Retina (tissue), 1 donor: Measurements from ENCODE around the gene CARNS1.

Experiments
- DNase-seq: peaks from one replicate; pipeline ENCODE4 v3.0.0-alpha.2; 2016

CARNS1 gene

DNA sequence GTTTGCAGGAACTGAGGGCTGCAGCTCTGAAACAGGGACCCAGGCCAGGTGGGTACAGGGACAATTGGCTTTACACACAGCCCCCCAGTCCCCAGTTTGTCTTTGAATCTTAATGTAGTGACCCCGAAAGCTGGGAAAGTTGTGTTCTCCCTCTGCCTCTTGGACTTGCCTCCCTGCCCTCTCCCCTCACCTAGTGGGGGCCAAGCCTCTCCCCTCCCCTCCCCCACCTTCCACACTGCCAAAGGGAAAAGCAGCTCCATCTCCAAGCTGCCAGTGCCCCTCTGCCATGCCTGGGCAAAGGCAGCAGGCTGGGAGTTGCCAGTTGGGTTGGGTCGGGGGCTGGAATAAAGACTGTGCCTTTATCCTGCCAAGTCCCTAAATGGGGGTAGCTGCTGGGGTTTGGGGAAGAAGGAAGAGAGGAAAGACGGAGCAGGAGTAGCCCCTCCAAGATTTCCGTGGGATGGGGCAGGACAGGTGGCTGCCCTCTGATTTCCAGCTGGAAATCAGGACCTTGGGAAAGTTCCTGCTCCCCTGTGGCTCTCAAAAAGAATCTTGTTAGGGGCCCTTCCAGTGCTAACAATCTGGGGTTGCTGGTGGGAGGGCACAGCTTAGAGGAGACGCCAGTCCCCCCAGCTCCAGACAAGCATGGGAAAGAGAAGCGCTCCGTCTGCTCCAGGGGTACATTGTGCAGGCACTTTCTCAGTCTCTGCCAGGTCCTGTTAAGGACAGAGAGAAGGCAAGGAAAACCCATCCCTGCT, 39.2 kb upstream of the CARNS1 start:
- DNase-seq = no peak

- no peak for DNase-seq
Measured at GRCh38 chr11:67376873-67377808, 38.3 kb upstream of the CARNS1 start.

- DNase-seq = no peak
Measured at GRCh38 chr11:67378544-67378943, 36.9 kb upstream of the CARNS1 start.

- no peak for DNase-seq
Measured at GRCh38 chr11:67379061-67380058, 36.1 kb upstream of the CARNS1 start.

DNA sequence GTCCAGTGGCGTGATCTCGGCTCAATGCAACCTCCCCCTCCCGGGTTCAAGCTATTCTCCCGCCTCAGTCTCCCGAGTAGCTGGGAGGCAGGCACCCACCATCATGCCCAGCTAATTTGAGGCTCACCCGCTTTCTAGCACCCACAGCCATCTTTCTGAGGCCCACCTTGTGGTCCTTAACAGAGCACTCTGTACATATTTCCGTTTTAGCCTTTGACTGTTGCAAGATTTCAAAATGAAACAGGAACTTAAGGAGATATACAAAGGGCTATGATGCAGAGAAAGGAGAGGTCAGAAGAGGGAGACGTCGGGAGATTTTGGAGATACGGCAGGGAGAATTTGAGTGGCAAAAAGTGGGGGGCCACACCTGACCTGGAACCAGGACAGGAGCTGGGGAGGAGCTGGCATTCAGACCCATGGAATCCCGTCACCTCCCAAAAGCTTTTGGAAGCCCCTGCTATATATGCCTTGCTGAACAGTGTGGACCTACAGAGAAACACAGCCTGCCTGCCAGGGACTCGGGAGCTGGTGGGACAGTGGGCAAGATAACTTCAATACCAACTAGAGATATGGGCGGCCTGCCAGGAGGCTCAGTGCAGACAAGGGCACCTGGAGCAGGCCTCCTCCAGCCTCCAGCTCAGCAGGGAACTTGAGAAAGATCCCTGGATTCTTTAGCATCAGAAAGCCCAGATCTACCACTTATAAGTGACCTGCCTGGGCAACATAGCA, 34.1 kb upstream of the CARNS1 start:
- DNase-seq = no peak

- peak; percentile 86 for DNase-seq
Measured at GRCh38 chr11:67382276-67383136, 33.0 kb upstream of the CARNS1 start.

DNA sequence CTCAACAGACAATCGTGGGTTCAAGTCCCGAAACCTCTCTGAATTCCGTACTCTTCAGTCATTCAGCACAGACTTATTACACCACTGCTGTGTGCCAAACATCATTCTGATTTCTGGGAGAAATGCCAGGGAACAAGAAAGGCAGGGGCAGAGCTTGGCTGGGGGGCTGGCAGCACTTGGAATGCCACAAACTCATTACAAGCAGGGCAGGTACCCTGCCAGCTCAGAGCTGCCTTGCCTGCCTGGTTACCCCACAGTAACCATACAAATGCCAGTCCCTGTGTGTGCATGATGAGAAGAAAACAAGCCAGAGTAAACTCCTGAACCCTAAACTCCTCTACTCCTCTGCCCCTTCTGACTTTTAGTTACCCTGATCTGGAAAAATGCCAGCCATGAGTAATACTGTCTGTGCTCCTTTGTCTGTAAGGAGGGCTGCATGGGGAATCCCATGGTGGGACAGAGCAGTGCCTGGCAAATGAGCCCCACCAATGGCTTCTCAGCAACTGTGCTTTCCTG, 30.6 kb upstream of the CARNS1 start:
- no peak for DNase-seq

DNA sequence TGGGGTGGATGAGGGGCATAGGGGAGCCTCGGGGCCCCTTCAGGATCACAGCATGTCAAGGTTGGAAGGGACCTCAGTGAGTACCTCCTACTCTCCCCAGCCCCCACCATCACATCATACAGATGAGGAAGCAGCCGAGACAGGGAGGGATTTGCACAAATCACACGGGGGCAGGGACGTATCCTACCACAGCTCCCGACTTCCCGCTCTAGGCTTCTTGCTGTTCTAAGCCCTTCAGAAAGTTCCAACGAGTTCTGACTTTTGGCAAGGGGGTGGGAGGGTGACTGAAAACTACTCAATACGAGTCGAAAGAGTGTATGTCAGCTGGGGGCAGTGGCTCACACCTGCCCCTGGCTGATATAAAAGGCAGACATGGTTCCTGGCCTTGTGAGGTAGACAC, 28.4 kb upstream of the CARNS1 start:
- DNase-seq = no peak

DNA sequence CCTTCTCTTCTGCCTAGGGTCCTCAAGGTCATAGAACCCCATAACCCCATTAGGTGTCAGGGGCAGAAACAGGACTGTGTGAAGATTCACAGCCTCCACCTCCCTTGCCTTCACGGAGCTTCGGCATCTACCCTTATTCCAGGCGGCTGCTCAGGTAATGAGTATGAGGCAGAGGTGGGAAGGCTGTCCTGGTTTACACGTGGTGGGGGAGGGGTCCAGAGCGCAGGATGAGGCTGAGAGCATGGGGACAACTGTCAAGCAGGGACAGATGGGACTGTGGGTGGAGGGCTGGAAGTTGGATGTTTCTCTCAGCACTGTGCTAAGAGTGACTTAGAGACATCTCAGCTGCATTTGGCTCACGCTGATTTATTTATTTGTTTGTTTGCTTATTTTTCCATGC, 28.0 kb upstream of the CARNS1 start:
- DNase-seq = no peak

- peak; percentile 60 for DNase-seq
Measured at GRCh38 chr11:67389477-67389876, 26.0 kb upstream of the CARNS1 start.

DNA sequence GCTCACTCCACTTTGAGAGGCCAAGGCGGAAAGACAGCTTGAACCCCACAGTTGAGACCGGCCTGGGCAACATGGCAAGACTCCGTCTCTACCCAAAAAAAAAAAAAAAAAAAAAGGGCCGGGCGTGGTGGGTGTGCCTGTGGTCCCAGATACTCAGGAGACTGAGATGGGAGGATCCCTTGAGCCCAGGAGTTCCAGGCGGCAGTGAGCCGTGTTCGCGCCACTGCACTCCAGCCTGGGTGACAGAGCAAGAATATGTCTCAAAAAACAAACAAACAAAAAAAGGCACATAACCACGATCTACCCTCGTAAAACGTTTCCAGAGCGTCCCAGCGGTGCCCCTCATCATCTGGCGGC, 24.6 kb upstream of the CARNS1 start:
- no peak for DNase-seq

GRCh38 chr11:67391304-67392182, 23.9 kb upstream of the CARNS1 start, which contains the start of gene RAD9A:
Gene RAD9A, plus strand, starts transcription at chr11:67391986. Its CDS starts 59 bp downstream, at chr11:67392045.
- DNase-seq = peak; percentile 95

DNA sequence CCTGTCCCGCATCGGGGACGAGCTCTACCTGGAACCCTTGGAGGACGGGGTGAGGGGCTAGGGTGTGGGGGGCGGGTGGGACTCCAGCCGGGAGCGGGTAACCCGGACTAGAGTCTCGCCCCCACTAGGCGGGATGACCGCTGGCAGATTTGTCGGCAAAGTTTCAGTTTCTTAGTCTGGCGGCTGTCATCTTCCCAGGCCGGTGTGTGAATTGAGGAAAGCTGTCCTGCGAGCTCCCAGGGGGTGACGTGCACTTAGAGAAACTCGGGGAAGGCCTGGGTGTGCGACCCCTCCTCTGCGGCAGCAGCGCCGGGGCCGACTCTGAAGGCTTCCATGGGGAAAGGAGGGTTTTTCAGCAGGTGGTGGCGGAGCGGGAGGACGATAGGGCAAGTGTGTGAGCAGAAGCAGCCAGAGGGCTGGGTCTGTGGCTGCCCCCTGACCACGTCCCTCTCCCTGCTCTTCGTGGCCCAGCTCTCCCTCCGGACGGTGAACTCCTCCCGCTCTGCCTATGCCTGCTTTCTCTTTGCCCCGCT, 23.2 kb upstream of the CARNS1 start:
- no peak for DNase-seq

DNA sequence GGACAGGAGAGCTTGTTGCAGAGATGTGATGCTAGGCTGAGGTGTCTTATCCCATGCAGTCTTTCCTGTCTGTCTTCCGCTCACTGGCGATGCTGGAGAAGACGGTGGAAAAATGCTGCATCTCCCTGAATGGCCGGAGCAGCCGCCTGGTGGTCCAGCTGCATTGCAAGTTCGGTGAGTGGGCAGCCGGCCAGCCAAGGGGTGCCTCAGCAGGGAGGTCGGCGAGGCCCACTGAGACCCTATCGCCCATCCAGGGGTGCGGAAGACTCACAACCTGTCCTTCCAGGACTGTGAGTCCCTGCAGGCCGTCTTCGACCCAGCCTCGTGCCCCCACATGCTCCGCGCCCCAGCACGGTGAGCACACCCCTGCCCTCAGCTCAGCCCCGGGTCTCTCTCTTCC, 22.0 kb upstream of the CARNS1 start:
- no peak for DNase-seq

- DNase-seq = no peak
Measured at GRCh38 chr11:67393990-67394389, 21.5 kb upstream of the CARNS1 start.

DNA sequence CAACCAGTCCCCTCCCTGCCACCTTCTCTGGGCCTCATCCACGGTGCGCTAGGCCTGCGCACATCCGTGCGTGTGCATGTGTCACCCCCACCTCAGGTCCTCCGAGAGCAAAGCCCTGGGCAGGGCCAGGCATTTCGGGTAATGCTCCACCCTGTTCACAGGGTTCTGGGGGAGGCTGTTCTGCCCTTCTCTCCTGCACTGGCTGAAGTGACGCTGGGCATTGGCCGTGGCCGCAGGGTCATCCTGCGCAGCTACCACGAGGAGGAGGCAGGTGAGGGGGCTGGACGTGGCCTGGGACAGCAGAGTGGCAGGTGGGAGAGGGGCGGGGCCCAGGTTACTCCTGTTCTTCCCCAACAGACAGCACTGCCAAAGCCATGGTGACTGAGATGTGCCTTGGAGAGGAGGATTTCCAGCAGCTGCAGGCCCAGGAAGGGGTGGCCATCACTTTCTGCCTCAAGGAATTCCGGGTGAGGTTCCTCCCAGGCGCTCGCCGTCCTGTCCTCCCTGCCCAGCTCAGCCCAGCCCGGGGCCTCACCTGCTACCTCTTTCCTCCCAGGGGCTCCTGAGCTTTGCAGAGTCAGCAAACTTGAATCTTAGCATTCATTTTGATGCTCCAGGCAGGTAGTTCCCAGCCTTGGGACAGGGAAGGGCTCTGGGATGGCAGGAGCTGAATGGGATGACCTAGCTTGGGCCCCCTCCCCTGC, 19.8 kb upstream of the CARNS1 start:
- no peak for DNase-seq

DNA sequence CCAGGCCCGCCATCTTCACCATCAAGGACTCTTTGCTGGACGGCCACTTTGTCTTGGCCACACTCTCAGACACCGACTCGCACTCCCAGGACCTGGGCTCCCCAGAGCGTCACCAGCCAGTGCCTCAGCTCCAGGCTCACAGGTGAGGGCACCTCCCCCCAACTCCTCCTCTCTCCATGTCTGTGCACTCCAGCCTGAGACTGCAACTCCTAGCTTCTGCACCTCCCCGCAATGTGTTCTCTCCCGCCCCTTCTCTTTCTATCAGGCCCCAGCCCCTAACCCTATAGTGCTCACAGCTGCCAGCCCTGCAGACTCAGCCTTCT, 19.3 kb upstream of the CARNS1 start:
- no peak for DNase-seq

DNA sequence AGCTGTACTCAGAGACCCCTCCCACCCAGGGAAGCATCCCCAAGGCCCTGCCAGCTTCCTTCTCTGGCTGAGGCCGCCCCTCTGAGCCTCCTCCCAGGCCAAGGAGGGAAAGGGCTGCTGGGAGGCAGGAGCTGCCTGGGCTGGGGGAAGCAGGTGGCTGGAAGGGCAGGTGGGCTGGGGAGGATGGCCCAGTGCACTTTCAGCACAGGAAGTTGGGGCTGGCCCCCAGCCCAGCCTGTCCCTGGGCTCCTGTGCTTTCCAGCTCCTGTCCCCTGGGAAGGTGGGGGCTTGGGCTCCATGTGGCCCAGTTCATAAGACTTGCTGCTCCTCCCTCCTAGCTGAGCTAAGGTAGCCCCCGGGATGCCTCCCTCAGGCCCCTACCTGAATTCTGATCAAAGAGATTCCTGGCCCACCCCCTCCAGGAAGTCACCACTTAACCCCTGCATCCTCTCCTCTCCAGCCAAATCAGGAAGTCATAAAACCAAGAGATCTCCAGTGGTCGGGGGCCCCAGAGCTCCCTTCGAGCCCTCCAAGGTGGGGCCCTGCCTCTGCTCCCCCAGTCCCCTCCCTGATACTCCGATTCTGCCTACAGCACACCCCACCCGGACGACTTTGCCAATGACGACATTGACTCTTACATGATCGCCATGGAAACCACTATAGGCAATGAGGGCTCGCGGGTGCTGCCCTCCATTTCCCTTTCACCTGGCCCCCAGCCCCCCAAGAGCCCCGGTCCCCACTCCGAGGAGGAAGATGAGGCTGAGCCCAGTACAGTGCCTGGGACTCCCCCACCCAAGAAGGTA, 18.7 kb upstream of the CARNS1 start:
- no peak for DNase-seq
